ENCODE measurements around the gene METTL16. TPM values are rescaled to one million over a fixed set of nuclear protein-coding genes. Genes with fewer than 3 reads are reported as not detected.
"Not testable (repeated sequence)": the region's sequence is repeated elsewhere in the genome, so short reads cannot be mapped to it uniquely, and the experiment has no call there.

The METTL16 gene
- polyA plus RNA-seq (ENCODE audit: insufficient read length), result 39.2 TPM
- long read RNA-seq, donor 1, full-length matches to known transcripts, result 2 of 7 reads
- long read RNA-seq, donor 1, partial matches to known transcripts, result 5 of 7 reads
- long read RNA-seq, donor 1, other reads (novel, unspliced or antisense), result 0 of 7 reads
- long read RNA-seq, donor 2, full-length matches to known transcripts, result 2 of 2 reads
- long read RNA-seq, donor 2, partial matches to known transcripts, result 0 of 2 reads
- long read RNA-seq, donor 2, other reads (novel, unspliced or antisense), result 0 of 2 reads
- long read RNA-seq, donor 3, result 0 reads
- long read RNA-seq, donor 4, result 0 reads
- long read RNA-seq, donor 5, result 0 reads
- long read RNA-seq, donor 6, full-length matches to known transcripts, result 3 of 3 reads
- long read RNA-seq, donor 6, partial matches to known transcripts, result 0 of 3 reads
- long read RNA-seq, donor 6, other reads (novel, unspliced or antisense), result 0 of 3 reads
- long read RNA-seq, donor 7, full-length matches to known transcripts, result 2 of 8 reads
- long read RNA-seq, donor 7, partial matches to known transcripts, result 6 of 8 reads
- long read RNA-seq, donor 7, other reads (novel, unspliced or antisense), result 0 of 8 reads
- long read RNA-seq, donor 8, result 0 reads

GRCh38 chr17:2511462-2512369, at the start of gene METTL16:
TSS of gene METTL16 (minus strand) at chr17:2511888. CDS start at chr17:2502331, 9,557 bp downstream.
- peak; percentile 99 for DNase-seq

GRCh38 chr17:2560658-2561057, 49.0 kb upstream of the METTL16 start:
- no peak for DNase-seq

- peak; percentile 5 for DNase-seq
Observed at GRCh38 chr17:2551928-2552327, 40.2 kb upstream of the METTL16 start.

- peak; percentile 6 for DNase-seq
Observed at GRCh38 chr17:2551493-2551892, 39.8 kb upstream of the METTL16 start.

- no peak for DNase-seq
Observed at GRCh38 chr17:2549392-2550211, 37.9 kb upstream of the METTL16 start.

GRCh38 chr17:2548026-2548425, 36.3 kb upstream of the METTL16 start:
- DNase-seq, result not testable (repeated sequence)

GRCh38 chr17:2547176-2547575, 35.5 kb upstream of the METTL16 start:
- DNase-seq, result no peak

GRCh38 chr17:2545393-2545792, 33.7 kb upstream of the METTL16 start:
- DNase-seq, result no peak

GRCh38 chr17:2542456-2542855, 30.8 kb upstream of the METTL16 start:
- no peak for DNase-seq

- no peak for DNase-seq
Observed at GRCh38 chr17:2542056-2542455, 30.4 kb upstream of the METTL16 start.

GRCh38 chr17:2537579-2537978, 25.9 kb upstream of the METTL16 start:
- not testable (repeated sequence) for DNase-seq

GRCh38 chr17:2532146-2532720, 20.5 kb upstream of the METTL16 start:
- no peak for DNase-seq

- DNase-seq, result not testable (repeated sequence)
Observed at GRCh38 chr17:2531243-2531954, 19.7 kb upstream of the METTL16 start.

- DNase-seq, result not testable (repeated sequence)
Observed at GRCh38 chr17:2521775-2522410, 10.2 kb upstream of the METTL16 start.

- DNase-seq, result no peak
Observed at GRCh38 chr17:2521257-2521656, 9.6 kb upstream of the METTL16 start.

- DNase-seq, result no peak
Observed at GRCh38 chr17:2517539-2517938, 5.9 kb upstream of the METTL16 start.

- no peak for DNase-seq
Observed at GRCh38 chr17:2511138-2511461, 588 bp downstream of the METTL16 start.

GRCh38 chr17:2510559-2510958, 1.1 kb downstream of the METTL16 start:
- DNase-seq, result no peak

GRCh38 chr17:2508035-2508434, 3.7 kb downstream of the METTL16 start:
- DNase-seq, result no peak

GRCh38 chr17:2507015-2507414, 4.7 kb downstream of the METTL16 start:
- DNase-seq, result not testable (repeated sequence)

All from left kidney (tissue), 8 donors.